ENCODE data around the gene RNF26.

Gene RNF26

DNA sequence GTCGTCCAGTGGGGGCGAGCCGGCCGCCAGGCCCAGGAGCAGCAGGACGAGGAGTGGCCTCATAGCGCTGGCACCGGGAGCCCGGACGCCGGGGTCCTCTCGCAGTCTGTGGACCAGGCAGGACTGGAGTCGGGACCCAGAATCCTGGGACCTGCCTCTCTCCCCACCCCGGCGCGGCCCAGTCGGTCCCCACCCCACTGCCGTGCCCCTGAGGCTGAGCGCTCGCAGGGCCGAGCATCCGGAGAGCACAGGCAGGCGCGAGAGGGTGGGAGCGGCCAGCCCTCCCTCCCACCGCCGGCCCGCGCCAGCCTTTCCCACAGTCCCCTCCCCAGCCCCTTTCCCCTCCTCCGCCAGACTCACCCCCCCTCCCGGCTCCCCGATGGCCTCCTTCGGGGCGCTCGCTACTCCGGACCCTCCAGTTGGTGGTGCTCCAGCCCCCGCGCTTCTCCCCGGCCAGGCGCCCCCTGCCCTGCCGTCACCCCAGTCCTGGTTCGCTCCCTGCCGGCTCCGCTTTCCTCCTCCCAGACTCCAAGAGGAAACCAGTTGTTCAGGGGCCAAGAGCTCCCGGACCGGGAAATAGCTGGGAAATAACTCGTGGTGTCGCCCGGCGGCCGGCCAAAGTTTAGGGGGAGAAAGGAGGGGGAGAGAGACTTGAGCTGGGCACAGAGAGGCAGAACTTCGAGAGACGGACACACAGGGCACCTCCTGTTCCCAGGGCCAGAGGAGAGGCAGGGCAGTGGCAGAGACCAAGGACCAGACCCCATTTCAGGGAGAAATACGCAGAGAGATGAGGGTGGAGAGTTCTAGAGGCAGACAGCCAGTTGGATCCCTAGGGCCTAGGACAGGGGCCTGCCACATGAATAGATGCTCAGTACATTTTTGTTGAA is 6.3 kb downstream of the RNF26 start, which contains the start of gene C1QTNF5:
C1QTNF5 (minus strand) TSS at position 549 of the 887 bp plus-strand sequence; CDS start at position 63, 486 bp downstream.
- TF ChIP-seq, protein P1, sequence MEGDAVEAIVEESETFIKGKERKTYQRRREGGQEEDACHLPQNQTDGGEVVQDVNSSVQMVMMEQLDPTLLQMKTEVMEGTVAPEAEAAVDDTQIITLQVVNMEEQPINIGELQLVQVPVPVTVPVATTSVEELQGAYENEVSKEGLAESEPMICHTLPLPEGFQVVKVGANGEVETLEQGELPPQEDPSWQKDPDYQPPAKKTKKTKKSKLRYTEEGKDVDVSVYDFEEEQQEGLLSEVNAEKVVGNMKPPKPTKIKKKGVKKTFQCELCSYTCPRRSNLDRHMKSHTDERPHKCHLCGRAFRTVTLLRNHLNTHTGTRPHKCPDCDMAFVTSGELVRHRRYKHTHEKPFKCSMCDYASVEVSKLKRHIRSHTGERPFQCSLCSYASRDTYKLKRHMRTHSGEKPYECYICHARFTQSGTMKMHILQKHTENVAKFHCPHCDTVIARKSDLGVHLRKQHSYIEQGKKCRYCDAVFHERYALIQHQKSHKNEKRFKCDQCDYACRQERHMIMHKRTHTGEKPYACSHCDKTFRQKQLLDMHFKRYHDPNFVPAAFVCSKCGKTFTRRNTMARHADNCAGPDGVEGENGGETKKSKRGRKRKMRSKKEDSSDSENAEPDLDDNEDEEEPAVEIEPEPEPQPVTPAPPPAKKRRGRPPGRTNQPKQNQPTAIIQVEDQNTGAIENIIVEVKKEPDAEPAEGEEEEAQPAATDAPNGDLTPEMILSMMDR (conservative IDR thresholded peaks at IDR 0.05; ENCODE audit: low read depth, low read length) = no peak
- DNase-seq (ENCODE audit: low read depth) = peak; percentile 27
- peak within 1 kb of the TSS; percentile 44 for H3K4me3 ChIP-seq (ENCODE audit: low read depth, low read length)

DNA sequence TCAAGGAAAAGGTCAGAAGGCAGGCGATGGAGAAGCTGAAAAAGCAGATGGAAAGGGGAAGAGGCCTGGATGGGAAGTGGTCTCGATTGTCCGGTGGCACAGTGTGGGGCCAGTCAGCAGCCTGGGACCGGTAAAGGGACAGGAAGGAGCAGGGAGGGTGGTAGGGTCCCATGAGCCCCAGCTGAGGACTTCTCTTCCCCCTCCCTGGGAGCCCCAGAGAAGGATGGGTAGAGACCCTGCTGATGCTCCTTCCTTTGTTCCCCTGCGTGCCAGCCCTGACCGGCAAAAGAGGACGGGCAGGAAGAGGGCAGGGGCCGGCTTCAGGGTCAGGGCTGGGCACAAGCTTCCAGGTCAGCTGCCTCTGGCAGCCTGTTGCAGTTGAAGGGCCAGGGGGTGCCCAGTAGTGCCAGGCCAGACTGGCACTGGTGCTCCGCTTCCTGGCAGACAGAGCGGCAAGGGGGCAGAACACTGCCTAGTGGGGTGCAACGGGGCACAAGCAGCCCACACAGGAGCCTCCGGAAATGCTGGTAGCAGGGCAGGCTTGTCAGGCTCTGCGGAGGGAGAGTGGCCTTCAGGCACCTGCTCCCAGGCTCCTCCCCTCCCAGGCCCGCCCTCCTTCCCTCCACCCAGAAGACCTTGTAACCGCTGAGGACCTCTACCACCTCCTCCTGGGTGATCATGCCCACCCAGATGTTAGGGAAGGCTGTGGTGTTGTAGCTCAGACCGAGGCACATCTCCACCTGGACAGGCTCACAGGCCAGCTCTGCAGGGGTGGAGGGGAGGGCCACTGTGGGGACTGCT is 7.1 kb downstream of the RNF26 start:
- no peak overlapping the region for H3K4me3 ChIP-seq (ENCODE audit: low read depth, low read length)
- no peak for DNase-seq (ENCODE audit: low read depth)

DNA sequence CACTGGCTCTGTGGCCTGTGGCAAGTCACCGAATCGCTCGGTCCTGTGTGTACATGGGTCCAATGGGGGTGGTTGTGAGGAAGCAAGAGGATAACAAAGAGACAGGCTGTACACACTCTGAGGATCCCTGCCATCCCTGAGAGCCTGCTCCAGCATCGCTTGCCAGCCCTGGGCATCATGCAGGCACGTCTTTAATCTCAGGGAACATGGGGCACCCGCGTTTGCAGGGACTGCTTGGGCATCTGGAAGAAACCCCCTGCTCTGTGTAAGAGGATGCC is 7.6 kb downstream of the RNF26 start:
- TF ChIP-seq, protein P1 (conservative IDR thresholded peaks at IDR 0.05; ENCODE audit: low read depth, low read length) = no peak
- H3K4me3 ChIP-seq (ENCODE audit: low read depth, low read length) = no peak overlapping the region
- DNase-seq (ENCODE audit: low read depth) = no peak

More for the DNA sequence above, 7.1 kb downstream of the RNF26 start:
- TF ChIP-seq, protein P1 (conservative IDR thresholded peaks at IDR 0.05; ENCODE audit: low read depth, low read length) = no peak

DNA sequence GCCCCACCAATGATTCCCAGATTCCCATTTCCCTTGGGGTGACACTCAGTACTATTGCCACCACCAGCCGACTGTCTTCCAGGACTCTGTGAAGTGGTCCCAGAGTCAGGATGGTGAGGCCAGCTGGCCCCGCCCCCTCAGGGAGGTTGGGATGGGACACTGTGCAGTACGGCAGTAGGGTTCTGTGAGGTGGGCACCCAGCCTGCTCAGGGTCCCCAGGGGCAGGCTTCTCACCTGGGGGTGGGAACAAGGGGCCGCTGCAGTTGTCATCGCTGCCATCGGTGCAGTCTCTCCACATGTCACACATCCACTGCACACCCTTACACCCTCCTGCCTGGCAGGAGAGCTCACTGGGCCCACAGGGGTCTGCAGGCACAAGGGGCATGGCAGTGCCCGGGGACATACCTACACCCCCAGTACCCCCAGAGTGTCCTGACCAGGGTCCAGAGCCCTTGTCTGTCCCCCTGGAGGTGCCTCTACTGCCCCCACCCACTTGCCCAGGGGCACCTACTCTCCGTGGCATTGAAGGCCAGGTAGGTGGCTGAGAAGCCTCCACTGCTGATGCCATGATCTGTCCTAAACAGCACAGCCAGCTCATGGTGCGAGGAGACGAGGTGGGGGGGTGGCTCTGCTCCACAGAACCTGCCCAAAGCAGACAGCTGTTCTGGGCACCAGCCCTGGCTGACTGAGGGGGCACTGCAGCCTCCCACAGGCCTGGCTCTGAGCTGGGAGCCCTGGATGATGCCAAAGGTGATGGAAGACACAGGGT is 8.2 kb downstream of the RNF26 start:
- TF ChIP-seq, protein P1 (conservative IDR thresholded peaks at IDR 0.05; ENCODE audit: low read depth, low read length) = no peak
- DNase-seq (ENCODE audit: low read depth) = no peak
- H3K4me3 ChIP-seq (ENCODE audit: low read depth, low read length) = no peak overlapping the region

DNA sequence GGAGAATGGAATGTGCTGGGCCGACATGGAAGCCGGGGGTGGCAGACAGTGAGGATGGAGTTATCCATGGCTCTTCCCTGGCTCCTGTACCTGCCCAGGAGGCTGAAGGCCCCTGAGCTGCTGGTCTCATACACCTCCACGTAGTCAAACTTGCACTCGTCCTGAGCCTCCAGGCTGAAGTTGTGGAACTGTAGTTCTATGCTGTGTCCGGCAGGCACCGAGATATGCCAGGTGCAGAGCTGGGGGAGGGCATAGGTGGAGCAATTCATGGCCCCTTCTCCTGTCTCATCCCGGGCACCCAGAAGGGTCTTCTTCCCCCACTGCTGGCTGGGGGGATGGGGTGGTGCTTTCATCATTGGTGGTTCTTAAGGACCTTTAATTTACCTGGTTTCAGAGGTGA is 9.4 kb downstream of the RNF26 start:
- DNase-seq (ENCODE audit: low read depth) = no peak
- TF ChIP-seq, protein P1 (conservative IDR thresholded peaks at IDR 0.05; ENCODE audit: low read depth, low read length) = no peak
- no peak overlapping the region for H3K4me3 ChIP-seq (ENCODE audit: low read depth, low read length)

DNA sequence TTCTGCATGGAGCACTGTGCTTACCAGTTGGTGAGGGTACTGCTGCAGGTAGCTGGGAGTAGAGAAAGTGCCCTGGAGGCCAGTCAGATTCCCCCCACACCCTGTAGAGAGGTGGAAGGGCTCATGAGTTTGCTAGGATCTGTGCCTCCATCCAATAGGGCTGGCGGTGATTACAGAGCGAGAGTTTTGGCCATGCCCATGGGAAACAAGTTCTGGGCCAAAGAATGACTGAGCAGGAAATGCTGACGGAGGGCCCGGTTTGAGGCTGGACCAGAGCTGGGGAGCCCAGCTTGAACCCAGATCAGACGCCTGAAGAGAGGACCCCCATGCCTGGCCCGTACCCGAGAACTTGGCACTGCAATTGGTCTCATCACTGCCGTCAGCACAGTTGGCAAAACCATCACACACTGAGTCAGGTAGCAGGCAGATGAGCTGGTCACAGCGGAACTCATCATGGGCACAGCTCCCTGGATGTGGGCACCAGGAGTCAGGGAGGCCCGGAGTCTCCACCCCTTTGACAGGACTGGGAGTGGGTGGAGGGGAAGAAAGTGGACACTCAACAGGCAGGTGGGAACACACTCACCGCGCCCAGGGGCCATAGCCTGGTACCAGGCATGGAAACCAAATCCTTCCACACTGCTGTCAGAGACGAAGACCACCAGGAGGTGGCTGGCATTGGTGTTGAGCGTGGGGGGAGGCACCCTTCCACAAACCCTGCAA is 10.1 kb downstream of the RNF26 start:
- TF ChIP-seq, protein P1 (conservative IDR thresholded peaks at IDR 0.05; ENCODE audit: low read depth, low read length) = no peak

More for the DNA sequence above, 10.1 kb downstream of the RNF26 start:
- H3K4me3 ChIP-seq (ENCODE audit: low read depth, low read length) = no peak overlapping the region
- no peak for DNase-seq (ENCODE audit: low read depth)

Data from choroid plexus epithelial cell (primary cell).